HepG2 (cell line): ENCODE measurements around the gene ESX1.

Experiments used
- DNMT3B ChIP-seq: conservative IDR thresholded peaks from 2 replicates; pipeline ENCODE4 v1.6.1; 2016; ENCODE audit warnings: missing biosample characterization, control low read depth
- EZH2 ChIP-seq: conservative IDR thresholded peaks from 2 replicates; pipeline ENCODE4 v1.6.1; 2012; ENCODE audit warnings: mild to moderate bottlenecking, low read depth, low read length, moderate library complexity
- HCFC1 ChIP-seq: fragments of 150-350 bp; IDR thresholded peaks from 2 replicates; pipeline ENCODE4 v1.6.1; 2014; ENCODE audit warnings: low read depth, low read length
- JUNB ChIP-seq: sonication (generic); formaldehyde crosslinking; IDR thresholded peaks from 2 replicates; pipeline ENCODE4 v1.8.0; 2022; ENCODE audit warnings: missing genetic modification reagents, mild to moderate bottlenecking, borderline replicate concordance
- SP1 ChIP-seq, 2 experiments: fragments of 450-650 bp in 1 of 2; sonication (generic) in 1 of 2; formaldehyde crosslinking in 1 of 2; IDR thresholded peaks; 2 replicates each; pipeline versions ENCODE4 v1.4.0 to v1.6.1; 2016 to 2020; ENCODE audit warnings: missing genetic modification reagents in 1 of 2
- ZNF382 ChIP-seq: sonication (generic); formaldehyde crosslinking; IDR thresholded peaks from 2 replicates; pipeline ENCODE4 v1.5.0; 2020; ENCODE audit warnings: missing genetic modification reagents, mild to moderate bottlenecking, borderline replicate concordance
- TF ChIP-seq, protein P1 (sequence below): sonication (generic); formaldehyde crosslinking; IDR thresholded peaks from 2 replicates; pipeline ENCODE4 v1.4.0; 2020; ENCODE audit warnings: missing genetic modification reagents, low read depth, mild to moderate bottlenecking, borderline replicate concordance
- TF ChIP-seq, protein P2 (sequence below): sonication (generic); formaldehyde crosslinking; IDR thresholded peaks from 2 replicates; pipeline ENCODE4 v1.5.0; 2020; ENCODE audit warnings: missing genetic modification reagents, mild to moderate bottlenecking, borderline replicate concordance
- TF ChIP-seq, protein P3 (sequence below): sonication (generic); formaldehyde crosslinking; IDR thresholded peaks from 2 replicates; pipeline ENCODE4 v1.4.0; 2020; ENCODE audit warnings: mild to moderate bottlenecking, missing genetic modification reagents

DNA sequence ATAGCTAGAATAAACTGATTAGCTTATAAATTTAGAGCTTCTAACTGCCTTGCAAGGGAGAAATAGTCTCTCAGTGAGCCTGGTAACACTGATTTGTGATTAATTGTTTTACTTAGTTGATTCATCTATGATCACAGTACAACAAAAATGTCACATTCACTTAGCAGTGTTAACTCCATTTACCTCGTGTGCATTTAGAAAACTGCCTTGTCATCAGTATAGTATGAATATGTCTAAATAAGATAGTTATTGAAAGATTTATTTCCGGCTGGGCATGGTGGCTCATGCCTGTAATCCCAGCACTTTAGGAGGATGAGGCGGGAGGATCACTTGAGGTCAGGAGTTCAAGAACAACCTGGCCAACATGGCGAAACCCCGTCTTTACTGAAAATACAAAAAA lies 49.2 kb downstream of the ESX1 start:
- no peak for TF ChIP-seq ZNF382
- TF ChIP-seq JUNB, result no peak
- no peak for TF ChIP-seq EZH2
- no peak for TF ChIP-seq SP1 (IDR thresholded peaks at IDR 0.05)
- TF ChIP-seq SP1 (CRISPR knock-in tag; IDR thresholded peaks at IDR 0.05), result no peak
- TF ChIP-seq, protein P1, sequence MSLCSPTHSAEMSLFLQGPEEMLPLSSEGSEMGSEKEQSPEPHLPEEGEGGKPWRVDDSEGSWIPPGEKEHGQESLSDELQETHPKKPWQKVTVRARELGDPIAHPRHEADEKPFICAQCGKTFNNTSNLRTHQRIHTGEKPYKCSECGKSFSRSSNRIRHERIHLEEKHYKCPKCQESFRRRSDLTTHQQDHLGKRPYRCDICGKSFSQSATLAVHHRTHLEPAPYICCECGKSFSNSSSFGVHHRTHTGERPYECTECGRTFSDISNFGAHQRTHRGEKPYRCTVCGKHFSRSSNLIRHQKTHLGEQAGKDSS (CRISPR knock-in tag), result no peak
- no peak for TF ChIP-seq HCFC1
- TF ChIP-seq, protein P2, sequence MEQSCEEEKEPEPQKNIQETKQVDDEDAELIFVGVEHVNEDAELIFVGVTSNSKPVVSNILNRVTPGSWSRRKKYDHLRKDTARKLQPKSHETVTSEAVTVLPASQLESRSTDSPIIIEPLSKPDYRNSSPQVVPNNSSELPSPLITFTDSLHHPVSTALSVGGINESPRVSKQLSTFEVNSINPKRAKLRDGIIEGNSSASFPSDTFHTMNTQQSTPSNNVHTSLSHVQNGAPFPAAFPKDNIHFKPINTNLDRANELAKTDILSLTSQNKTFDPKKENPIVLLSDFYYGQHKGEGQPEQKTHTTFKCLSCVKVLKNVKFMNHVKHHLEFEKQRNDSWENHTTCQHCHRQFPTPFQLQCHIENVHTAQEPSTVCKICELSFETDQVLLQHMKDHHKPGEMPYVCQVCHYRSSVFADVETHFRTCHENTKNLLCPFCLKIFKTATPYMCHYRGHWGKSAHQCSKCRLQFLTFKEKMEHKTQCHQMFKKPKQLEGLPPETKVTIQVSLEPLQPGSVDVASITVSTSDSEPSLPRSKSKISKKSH (CRISPR knock-in tag), result no peak
- TF ChIP-seq DNMT3B (CRISPR knock-in tag), result no peak
- TF ChIP-seq, protein P3, sequence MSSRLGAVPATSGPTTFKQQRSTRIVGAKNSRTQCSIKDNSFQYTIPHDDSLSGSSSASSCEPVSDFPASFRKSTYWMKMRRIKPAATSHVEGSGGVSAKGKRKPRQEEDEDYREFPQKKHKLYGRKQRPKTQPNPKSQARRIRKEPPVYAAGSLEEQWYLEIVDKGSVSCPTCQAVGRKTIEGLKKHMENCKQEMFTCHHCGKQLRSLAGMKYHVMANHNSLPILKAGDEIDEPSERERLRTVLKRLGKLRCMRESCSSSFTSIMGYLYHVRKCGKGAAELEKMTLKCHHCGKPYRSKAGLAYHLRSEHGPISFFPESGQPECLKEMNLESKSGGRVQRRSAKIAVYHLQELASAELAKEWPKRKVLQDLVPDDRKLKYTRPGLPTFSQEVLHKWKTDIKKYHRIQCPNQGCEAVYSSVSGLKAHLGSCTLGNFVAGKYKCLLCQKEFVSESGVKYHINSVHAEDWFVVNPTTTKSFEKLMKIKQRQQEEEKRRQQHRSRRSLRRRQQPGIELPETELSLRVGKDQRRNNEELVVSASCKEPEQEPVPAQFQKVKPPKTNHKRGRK, result no peak
